DND-41 (cell line): Measurements from ENCODE around the gene CFL1.

Experiments used
- EZH2 ChIP-seq: IDR thresholded peaks from 3 replicates; pipeline ENCODE4 v1.6.1; 2012; ENCODE audit warnings: borderline replicate concordance, low read depth, mild to moderate bottlenecking, moderate library complexity, low read length, inconsistent platforms; ENCODE audit not compliant: severe bottlenecking
- TF ChIP-seq, protein P1 (sequence below): IDR thresholded peaks from 2 replicates; pipeline ENCODE4 v1.5.1; 2012; ENCODE audit warnings: borderline replicate concordance, low read length, moderate library complexity, mild to moderate bottlenecking; ENCODE audit not compliant: poor library complexity, severe bottlenecking; ENCODE audit errors: extremely low read depth

DNA sequence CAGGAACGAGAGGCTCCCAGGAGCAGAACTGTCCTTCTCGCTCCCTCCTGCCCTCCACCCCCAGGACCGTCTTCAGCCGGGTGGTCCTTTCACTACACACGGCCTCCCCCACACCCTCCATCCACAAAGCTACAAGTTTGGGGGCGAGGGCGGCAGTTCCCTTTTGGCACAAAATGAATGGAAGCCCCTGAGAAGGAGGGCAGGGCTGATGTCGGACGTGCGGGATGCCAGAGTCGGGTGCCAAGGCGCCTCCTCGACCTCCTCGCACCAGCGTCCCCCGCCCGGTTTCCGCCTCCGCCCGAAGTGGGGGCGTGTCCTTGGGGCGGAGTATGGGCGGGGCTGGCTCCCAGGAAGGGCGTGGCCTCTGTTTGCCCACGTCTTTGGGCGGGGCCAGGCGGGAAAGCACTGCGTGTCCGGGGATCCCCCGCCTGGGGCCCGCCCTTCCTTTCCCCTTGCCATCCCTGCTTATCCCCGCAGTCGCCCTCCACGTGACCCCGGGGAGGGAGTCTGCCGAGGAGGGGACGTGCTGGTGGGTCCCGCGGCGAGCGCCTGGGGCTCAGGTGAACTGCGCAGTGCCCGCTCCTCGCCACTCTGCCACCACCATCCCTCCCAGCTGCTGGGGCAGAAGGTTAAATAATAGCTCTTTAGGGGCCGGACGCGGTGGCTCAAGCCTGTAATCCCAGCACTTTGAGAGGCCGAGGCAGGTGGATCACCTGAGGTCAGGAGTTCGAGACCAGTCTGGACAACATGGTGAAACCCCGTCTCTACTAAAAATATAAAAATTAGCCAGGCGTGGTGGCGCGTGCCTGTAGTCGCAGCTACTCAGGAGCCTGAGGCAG, 15.6 kb upstream of the CFL1 start:
- TF ChIP-seq, protein P1, sequence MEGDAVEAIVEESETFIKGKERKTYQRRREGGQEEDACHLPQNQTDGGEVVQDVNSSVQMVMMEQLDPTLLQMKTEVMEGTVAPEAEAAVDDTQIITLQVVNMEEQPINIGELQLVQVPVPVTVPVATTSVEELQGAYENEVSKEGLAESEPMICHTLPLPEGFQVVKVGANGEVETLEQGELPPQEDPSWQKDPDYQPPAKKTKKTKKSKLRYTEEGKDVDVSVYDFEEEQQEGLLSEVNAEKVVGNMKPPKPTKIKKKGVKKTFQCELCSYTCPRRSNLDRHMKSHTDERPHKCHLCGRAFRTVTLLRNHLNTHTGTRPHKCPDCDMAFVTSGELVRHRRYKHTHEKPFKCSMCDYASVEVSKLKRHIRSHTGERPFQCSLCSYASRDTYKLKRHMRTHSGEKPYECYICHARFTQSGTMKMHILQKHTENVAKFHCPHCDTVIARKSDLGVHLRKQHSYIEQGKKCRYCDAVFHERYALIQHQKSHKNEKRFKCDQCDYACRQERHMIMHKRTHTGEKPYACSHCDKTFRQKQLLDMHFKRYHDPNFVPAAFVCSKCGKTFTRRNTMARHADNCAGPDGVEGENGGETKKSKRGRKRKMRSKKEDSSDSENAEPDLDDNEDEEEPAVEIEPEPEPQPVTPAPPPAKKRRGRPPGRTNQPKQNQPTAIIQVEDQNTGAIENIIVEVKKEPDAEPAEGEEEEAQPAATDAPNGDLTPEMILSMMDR: no peak
- TF ChIP-seq EZH2: no peak
